Activated CD4-positive, alpha-beta T cell treated with anti-CD3 and anti-CD28 coated beads for 48 hours (primary cell): ENCODE measurements around the gene PEX12.
"Not testable (repeated sequence)": the region's sequence is repeated elsewhere in the genome, so short reads cannot be mapped to it uniquely, and the experiment has no call there.

ENCODE experiments used
- DNase-seq: peaks from one replicate; pipeline ENCODE4 v3.0.0-alpha.2; 2020

The PEX12 gene

DNA sequence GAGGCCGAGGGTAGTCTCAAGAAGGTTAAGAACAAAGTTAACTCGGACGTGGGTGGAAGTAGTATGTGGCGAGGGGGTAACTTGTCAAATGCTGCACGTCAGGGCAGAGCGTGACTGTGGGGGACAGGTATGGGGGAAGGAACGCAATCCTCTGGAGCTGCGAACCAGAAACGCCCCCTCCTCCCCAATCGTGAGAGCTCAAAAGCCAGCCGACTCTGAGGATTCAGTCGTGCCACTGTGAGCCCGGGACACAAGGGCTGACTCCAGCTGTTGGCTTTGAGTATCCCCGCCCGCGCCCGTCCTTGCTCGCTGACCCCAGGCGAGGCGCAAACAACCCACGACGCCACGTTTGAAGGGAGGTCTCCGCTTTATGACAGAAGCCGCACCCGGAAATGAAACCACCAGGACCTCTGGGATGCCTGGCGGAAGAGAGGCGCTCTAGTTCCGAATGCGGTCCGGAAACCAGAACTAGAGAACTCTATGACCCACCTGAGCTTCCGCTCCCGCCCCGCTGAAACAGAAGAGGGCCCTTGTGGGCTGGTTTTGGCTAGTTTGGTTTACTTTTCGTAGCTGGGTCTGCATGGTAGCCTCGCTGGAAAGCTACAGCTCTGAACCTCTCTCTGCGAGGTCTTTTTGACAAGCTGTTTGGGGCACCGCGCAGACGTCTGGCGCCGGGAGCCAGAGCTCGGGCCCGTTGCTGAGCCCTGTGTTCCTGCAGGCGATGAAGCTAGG lies at the start of gene PEX12:
TSS of gene PEX12 (minus strand) at position 375 of the 732 bp plus-strand sequence. CDS start 550 bp downstream, outside the sequence.
- peak; percentile 89 for DNase-seq

DNA sequence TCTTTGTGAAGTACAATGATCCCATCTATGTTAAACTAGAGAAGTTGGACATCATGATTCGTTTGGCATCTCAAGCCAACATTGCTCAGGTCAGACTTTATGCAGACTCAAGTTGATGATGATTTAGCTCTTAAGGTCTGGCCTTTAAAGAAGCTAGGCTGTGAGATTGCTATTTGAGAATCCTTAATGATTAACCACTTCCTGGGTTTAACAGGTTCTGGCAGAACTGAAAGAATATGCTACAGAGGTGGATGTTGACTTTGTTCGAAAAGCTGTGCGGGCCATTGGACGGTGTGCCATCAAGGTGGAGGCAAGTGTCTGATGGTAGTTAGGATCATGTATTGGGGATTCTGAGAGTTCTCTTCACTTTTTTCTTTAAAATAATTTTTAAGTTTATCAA lies 49.0 kb upstream of the PEX12 start:
- no peak for DNase-seq

DNA sequence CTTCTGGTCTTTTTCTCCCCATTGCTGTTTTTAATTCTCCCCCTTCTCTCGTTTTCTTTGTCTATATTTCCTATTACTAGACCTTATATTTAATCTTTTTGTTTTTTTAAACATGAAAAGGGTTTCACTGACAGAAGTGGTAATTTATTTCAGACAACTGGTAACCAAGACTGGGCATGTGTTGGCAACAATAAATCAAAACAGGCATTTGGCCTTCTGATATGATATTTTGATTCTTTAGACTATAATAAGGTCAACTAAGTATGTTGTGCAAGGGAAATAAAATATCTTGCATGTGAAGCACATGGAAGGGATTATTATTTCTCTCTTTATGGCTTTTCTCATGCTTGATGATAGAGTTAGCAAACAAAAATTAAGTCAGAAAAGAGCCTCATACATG lies 43.4 kb upstream of the PEX12 start:
- no peak for DNase-seq

DNA sequence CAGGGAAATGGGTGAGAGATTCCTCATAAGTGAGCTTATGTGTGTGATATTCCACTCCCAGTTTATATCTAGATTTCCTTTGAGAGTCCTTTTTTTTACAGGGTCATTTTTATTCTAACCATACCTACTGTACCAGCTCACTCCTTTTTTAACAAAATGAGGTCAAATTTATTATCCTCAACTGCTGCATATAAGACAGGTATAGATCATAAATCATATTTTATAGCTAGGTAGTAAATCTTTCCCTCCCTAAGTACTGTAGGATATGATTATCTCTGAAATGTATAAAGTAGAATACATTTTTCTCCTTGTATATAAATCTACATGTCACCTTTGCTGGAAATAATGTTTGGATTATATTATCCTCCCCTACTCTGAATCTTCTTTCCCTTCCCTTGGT lies 40.3 kb upstream of the PEX12 start:
- DNase-seq = no peak

GRCh38 chr17:35617505-35617904 lies 39.1 kb upstream of the PEX12 start:
- DNase-seq = no peak

DNA sequence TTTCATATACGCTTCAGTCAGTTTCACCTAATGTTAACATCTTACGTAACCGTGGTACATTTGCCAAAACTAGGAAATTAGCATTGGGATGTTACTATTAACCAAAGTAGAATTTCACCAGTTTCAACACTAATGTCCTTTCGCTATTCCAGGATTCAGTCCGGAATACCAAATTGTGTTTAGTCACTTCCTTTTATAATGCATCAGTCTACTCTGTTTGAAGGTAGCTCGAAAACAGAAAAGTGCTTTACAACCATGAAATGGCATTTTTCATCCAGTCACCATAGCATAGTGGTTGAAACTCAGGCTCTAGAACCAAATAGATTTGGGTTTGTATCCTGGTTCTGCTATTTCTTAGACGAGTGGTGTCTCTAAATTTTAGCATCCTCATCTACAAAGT lies 38.2 kb upstream of the PEX12 start:
- DNase-seq = no peak

DNA sequence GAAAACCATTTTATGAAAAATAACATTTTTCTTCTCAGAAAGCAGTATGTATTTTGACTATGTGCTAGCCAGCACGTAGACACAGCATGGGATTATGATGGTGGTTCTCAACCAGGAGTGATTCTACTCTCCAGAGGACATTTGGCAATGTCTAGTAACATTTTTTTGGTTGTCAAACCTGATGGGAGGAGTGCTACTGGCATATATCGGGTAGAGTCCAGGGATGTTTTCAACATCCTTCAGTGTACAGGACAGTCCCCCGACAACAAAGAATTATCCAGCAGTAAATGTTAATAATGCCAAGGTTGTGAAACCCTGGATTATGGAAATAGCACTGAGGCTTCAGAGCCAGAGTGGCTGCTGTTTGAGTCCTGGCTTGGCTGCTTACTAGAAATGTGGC lies 36.4 kb upstream of the PEX12 start:
- no peak for DNase-seq

- DNase-seq = peak; percentile 47
Observed at GRCh38 chr17:35612924-35613521, 34.7 kb upstream of the PEX12 start.

GRCh38 chr17:35610746-35611145 lies 32.4 kb upstream of the PEX12 start:
- not testable (repeated sequence) for DNase-seq

- no peak for DNase-seq
Observed at GRCh38 chr17:35609831-35610230, 31.5 kb upstream of the PEX12 start.

DNA sequence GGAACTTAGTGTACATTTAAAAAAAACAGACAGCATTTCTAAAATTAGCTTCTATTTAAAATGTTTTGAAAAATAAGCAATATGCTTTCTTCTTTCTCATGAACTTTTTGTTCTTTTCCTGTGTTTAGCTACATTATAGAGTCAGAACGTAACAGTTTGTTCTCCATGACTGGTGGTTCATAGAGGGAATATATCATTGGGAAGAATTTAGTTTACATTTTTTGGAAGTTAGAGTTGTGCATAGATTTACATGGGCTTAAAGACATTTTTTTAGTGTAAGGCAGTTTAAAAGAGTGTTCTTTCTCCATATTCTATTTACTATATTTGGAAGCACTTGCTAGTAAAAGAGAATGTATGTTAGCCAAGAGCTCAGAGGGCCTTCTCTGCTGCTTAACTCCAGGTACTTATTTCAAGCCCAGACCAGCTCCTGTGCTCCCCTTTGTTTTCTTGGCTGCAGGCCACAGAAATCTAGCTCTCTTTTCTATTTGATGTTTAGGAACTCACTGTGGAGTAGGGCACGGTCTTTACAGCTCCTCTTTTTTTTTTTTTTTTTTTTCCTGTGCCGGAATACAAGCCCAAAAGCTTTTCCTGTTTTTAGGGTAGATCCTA lies 29.0 kb upstream of the PEX12 start:
- DNase-seq = no peak

- no peak for DNase-seq
Observed at GRCh38 chr17:35605678-35606077, 27.3 kb upstream of the PEX12 start.

DNA sequence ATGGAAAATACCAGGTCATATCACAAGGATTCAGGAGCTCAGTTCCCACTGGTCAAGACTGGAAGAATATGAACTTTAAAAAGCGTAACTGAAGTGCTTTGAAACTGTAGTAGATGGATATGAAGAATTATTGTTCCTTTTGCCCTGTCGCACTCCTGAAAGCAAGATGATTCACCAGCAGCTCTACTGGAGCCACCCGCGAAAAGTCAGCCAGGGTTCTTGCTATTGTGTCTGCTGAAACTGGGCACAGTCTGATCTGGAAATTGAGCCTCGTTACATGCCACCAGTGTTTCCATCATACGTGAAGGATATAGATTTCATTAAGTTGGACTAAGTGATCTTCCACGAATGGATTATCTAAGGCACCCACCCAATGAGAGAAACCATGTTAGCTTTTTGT lies 25.3 kb upstream of the PEX12 start:
- no peak for DNase-seq

GRCh38 chr17:35597604-35598003 lies 19.2 kb upstream of the PEX12 start:
- DNase-seq = no peak

DNA sequence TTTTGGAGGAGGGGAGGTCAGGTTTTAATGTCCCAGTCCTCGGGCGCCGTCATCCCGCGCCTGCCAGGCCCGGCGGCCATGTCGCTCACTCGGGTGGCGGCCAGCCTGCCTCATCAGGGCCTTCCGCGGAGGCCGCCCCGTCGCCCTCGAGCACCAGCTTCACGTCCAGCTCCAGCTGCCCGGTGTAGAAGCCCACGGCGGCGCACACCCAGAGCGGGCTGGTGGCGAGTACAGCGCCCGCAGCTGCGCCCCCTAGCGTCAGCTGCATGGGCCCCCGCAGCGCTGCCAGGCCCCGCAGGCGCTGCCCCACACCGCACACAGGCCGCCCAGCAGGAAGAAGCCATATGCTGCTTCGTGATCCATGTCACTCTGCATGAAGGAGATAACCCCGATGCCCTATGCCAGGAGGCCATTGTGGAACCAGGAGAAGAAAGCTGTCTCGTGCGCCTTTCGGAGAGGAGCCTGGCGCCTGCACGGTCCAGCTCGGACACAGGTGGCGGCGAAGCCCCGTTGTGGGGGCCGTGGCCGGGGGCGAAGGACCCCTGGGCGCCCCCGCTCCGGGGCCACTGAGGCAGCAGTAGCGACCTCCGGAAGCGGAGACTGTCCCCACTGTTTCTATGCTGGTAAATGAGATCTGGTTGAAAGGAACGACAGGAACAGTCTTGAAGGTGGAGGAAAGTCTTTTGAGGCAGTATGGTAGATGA lies 18.3 kb upstream of the PEX12 start:
- no peak for DNase-seq

DNA sequence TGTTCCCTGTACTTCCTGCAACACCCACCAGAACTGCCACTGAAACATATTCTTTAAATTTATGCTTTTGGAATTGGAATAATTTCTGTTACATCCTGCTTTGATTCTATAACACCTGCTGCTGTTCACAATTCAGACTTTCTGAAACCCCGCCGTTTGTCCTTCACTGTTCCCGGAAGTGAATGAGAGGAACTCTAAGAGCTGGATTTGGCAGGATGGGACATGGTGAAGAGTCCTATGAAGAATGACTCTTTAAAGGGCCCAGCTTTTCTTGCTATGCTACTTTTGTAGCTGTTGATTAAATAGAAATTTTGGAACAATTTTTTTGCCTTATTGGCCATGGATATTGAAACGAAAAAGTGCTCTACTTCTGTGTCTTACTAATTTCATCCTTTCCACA lies 17.7 kb upstream of the PEX12 start:
- DNase-seq = no peak

- DNase-seq = no peak
Observed at GRCh38 chr17:35588196-35588920, 10.0 kb upstream of the PEX12 start.

DNA sequence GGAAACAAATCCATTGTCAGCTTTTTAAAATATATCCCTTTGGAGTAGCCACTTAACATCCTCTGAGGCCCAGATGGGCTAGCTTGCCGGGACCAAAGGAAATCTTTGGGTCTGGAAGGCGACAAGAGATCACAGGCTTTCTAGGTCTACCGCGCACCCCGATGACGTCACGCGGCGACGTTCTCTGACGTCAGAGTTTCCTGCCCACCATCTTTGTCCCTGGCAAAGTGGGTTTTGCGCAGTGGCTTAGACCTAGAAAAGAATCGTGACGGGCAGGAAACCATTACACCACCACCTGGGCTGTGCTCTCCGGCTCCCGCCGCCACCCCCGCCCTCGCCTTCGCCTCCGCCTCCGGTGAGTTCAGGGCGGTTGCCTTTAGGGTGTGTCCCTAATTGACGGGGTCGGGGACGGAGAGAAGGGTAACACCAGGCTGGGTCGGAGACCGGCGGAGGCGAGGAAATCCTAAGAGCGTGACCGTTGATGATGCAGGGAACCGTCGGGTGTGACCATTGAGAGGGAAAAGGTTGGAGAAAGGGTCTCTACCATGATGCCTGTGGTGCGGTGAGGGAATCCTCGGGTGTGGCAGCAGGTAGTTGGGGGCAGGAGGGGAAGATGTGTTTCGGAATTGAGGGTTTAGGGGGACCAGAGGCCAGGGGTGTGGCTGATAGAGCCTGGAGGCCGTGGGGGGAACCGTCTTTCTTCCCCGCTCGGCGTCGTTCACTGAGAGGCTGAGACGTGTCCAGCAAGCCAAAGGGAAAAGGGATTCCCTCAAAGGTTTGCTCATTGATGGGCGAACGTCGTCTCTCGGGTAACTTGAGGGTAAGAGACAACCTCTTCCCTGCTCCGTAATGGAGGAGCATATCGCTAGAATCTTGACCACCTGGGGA lies 8.9 kb upstream of the PEX12 start, which contains the start of gene AP2B1:
TSS of gene AP2B1 (plus strand) at position 249 of the 888 bp plus-strand sequence. CDS start 6,709 bp downstream, outside the sequence.
- peak; percentile 97 for DNase-seq

DNA sequence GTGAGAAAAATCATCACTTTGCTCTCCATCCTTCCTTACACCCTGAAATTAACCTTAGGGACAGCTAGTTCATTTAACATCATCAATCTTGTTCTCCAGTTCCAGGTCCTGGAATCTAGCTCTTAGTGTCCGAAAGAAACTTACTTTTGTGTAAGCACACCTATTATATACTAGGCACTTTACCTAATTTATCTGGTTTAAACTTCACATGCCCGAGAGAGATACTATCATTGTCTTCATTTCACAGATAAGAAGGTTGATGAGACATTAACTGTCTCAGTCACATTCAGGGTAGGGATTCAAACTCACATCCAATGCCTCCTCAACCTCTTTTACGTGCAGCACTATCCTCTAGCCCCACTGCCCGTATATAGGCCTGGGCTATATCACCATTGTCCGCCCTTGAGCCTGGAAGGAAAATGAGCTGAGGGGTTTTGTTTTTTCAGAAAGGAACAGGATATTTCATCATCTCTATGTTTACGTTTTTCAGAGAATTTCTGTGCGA lies 8.2 kb upstream of the PEX12 start:
- no peak for DNase-seq

DNA sequence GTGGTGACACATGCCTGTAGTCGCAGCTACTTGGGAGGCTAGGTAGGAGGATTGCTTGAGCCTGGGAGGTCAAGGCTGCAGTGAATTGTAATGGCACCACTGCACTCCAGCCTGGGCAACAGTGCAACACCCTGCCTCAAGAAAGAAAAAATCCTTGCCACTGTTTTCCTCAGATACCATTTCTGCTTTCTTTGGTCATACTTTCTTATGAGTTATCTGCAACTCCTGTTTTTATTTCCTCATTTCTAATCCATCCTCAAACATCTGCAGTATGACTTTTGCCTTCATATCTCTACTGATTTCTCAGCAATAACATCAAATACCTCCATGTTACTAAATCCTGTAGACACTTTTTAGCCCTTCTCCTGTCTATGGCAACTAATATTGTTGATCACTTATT lies 5.7 kb upstream of the PEX12 start:
- no peak for DNase-seq

GRCh38 chr17:35578929-35579432 lies 610 bp upstream of the PEX12 start:
- DNase-seq = no peak
